Thyroid gland (tissue), 4 donors: ENCODE results near the gene CLIP1. TPM values are rescaled to one million over a fixed set of nuclear protein-coding genes. Genes with fewer than 3 reads are reported as not detected.
A peak's percentile ranks its signal among the peaks of the same experiment; 100 is the strongest.
"Not testable (repeated sequence)": the region's sequence is repeated elsewhere in the genome, so short reads cannot be mapped to it uniquely, and the experiment has no call there.

Experiments used
- DNase-seq, 2 donors: peaks; one replicate each; pipeline ENCODE4 v3.0.0-alpha.2; 2019
- H3K27ac ChIP-seq, 3 donors: fragments of 200-600 bp; sonication (generic); 1 replicate in 2 of 3; 2 replicates in 1 of 3; pipeline ENCODE4 v1.5.1; 2016 to 2019; ENCODE audit warnings: mild to moderate bottlenecking in 1 of 3, moderate library complexity in 1 of 3
- H3K27me3 ChIP-seq: fragments of 200-600 bp; sonication (generic); one replicate; pipeline ENCODE4 v1.5.1; 2019
- H3K36me3 ChIP-seq, 2 donors: fragments of 200-600 bp; sonication (generic); one replicate each; pipeline ENCODE4 v1.5.1; 2016 to 2019
- H3K4me1 ChIP-seq, 2 donors: fragments of 200-600 bp; sonication (generic); one replicate each; pipeline ENCODE4 v1.5.1; 2017 to 2019
- H3K4me3 ChIP-seq, 3 donors: fragments of 200-600 bp; sonication (generic); replicated peaks in 1 of 3; 1 replicate in 2 of 3; 2 replicates in 1 of 3; pipeline ENCODE4 v1.5.1; 2016; ENCODE audit warnings: mild to moderate bottlenecking in 1 of 3
- H3K9me3 ChIP-seq: fragments of 200-600 bp; sonication (generic); one replicate; pipeline ENCODE4 v1.5.1; 2017
- POLR2A ChIP-seq, 2 donors: fragments of 450-650 bp; IDR thresholded peaks; one replicate each; pipeline ENCODE4 v1.6.1; 2017; ENCODE audit warnings: antibody characterized with exemption in 2 of 2, mild to moderate bottlenecking in 2 of 2, moderate library complexity in 1 of 2
- WGBS, 2 donors: methylation state at CpG; one replicate each; pipeline ENCODE4 v1.1.5; 2017; 5-methylcytosine and 5-hydroxymethylcytosine counted together
- intact Hi-C: fragments of 100-400 bp; cut with DNase I; formaldehyde crosslinking; loops from one replicate; pipeline ENCODE4 v1.15.1; 2023
- total RNA-seq, 4 donors: library from RNA; depleted of rRNA; stranded (reverse); fragments of >200 nt; gene quantifications; one replicate each; pipeline ENCODE4 v1.2.3, GENCODE V29; 2016
- TF ChIP-seq, protein P1 (sequence below), 6 experiments: fragments of 200-600 bp in 3 of 6; fragments of 450-650 bp in 3 of 6; sonication (generic) in 3 of 6; IDR thresholded peaks; one replicate each; pipeline ENCODE4 v1.5.1; 2016 to 2019; ENCODE audit warnings: antibody characterized with exemption in 6 of 6, mild to moderate bottlenecking in 2 of 6, inconsistent platforms in 1 of 6, moderate library complexity in 1 of 6

CLIP1 gene
- total RNA-seq, 4 donors from 2014 or later = 118 to 189 (median 143) TPM

DNA sequence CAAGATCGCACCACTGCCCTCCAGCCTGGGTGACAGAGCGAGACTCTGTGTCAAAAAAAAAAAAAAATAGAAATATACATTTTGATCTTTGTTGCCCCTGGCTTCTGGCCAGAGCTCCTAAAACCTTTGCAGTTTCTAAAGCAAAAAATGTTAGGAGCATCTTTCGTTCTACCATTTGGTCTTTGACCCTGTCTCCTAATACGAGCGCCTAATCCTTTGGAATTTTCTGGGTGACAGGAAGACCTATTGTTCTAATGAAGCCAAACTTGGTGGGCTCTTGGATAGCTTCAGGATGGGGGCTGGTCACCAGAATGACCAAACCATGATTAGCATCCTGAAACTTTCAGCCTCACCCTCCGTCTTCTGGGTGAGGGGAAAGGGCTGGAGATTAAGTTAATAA lies 32.3 kb upstream of the CLIP1 start:
- WGBS, 2 donors = 44 to 56% methylated on average over 6 of the region's 6 CpGs
- intact Hi-C loops = loop anchor here (5.0 kb wide), 1 partner anchor 52 kb away; no protein-coding TSS in a partner anchor
- Histone ChIP-seq H3K27me3 (no peaks in the 10 kb centered on the region), H3K4me1 (peaks cover 20 to 22% of the 10 kb centered on the region in 2 donors), H3K4me3 (no peak overlapping the region), H3K9me3 (no peaks in the 10 kb centered on the region), H3K36me3 (no peaks in the 10 kb centered on the region), H3K27ac (peak overlapping the region; percentile 69 to 90 (median 88))
- TF ChIP-seq, protein P1, sequence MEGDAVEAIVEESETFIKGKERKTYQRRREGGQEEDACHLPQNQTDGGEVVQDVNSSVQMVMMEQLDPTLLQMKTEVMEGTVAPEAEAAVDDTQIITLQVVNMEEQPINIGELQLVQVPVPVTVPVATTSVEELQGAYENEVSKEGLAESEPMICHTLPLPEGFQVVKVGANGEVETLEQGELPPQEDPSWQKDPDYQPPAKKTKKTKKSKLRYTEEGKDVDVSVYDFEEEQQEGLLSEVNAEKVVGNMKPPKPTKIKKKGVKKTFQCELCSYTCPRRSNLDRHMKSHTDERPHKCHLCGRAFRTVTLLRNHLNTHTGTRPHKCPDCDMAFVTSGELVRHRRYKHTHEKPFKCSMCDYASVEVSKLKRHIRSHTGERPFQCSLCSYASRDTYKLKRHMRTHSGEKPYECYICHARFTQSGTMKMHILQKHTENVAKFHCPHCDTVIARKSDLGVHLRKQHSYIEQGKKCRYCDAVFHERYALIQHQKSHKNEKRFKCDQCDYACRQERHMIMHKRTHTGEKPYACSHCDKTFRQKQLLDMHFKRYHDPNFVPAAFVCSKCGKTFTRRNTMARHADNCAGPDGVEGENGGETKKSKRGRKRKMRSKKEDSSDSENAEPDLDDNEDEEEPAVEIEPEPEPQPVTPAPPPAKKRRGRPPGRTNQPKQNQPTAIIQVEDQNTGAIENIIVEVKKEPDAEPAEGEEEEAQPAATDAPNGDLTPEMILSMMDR (IDR thresholded peaks at IDR 0.05) = no peak
- TF ChIP-seq POLR2A (IDR thresholded peaks at IDR 0.05) = no peak
- DNase-seq = no peak

DNA sequence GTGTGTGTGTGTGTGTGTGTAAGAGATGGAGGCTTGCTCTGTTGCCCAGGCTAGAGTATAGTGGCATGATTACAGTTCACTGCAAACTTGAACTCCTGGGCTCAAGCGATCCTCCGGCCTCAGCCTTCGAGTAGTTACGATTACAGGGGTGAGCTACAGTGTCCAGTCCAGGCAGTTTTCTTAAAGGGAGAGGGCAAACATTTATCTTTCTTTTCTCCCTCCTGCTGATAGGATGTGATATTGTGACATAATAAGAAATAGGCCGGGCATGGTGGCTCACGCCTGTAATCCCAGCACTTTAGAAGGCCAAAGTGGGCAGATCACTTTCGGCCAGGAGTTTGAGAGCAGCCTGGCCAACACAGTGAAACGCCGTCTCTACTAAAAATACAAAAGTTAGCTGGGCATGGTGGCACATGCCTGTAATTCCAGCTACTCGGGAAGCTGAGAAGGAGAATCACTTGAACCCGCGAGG lies 31.8 kb upstream of the CLIP1 start:
- H3K4me3 ChIP-seq = no peak overlapping the region
- TF ChIP-seq, protein P1 (IDR thresholded peaks at IDR 0.05) = peak in 1 of 6 experiments; percentile 3
- TF ChIP-seq POLR2A (IDR thresholded peaks at IDR 0.05) = peak in 1 of 2 donors; percentile 21
- 45 to 55% methylated on average over 12 of the region's 12 CpGs for WGBS, 2 donors

DNA sequence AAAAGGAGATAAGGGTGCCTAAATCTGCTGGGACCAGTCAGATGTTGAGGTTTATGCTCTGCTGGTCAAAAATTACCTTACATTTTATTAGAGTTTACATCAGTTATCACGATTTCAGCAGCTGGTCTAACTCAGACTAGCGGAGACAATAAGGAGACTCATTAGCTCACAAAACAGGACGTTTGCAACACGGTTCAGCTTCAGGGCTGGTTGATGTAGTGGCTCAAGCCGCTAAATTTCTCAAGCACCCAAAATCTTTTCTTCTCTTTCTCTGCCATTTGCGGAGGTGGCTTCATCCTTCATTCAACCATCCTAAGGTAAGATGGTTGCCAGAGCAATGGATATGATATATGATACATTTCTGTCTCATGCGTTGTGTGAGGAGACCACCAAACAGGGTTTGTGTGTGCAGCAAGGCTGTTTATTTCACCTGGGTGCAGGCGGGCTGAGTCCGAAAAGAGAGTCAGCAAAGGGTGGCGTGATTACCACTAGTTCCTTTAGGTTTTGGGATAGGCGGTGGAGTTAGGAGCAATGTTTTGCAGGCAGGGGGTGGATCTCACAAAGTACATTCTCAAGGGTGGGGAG lies 30.3 kb upstream of the CLIP1 start:
- DNase-seq = no peak
- intact Hi-C loops = no loop called here
- 85 to 86% methylated on average over 11 of the region's 11 CpGs for WGBS, 2 donors
- Histone ChIP-seq H3K27me3 (no peaks in the 10 kb centered on the region), H3K4me1 (peaks cover 9 to 13% of the 10 kb centered on the region in 2 donors), H3K27ac (no peak overlapping the region), H3K36me3 (no peaks in the 10 kb centered on the region), H3K9me3 (no peaks in the 10 kb centered on the region), H3K4me3 (no peak overlapping the region)
- no peak for TF ChIP-seq POLR2A (IDR thresholded peaks at IDR 0.05)
- TF ChIP-seq, protein P1 (IDR thresholded peaks at IDR 0.05) = no peak

More for the DNA sequence above, 31.8 kb upstream of the CLIP1 start:
- H3K9me3 ChIP-seq = no peaks in the 10 kb centered on the region
- peak overlapping the region; percentile 69 to 90 (median 88) for H3K27ac ChIP-seq
- peak; percentile 69 to 75 for DNase-seq
- peaks cover 16 to 18% of the 10 kb centered on the region in 2 donors for H3K4me1 ChIP-seq
- H3K36me3 ChIP-seq = no peaks in the 10 kb centered on the region
- intact Hi-C loops = no loop called here
- H3K27me3 ChIP-seq = no peaks in the 10 kb centered on the region

DNA sequence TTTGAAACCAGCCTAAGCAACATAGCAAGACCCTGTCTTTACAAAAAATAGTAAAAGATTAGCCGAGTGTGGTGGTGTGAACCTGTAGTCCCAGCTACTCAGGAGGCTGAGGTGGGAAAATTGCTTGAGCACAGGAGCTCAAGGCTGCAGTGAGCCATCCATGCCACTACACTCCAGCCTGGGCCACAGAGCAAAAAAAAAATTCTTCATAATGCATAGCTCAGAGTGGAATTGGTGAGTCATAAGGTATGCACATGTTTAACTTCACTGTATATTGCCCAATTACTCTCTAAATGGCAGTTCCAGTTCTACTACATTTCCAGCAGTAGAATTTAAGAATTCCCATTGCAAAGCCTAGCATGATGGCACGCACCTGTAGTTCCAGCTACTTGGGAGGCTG lies 26.8 kb upstream of the CLIP1 start:
- 95% methylated on average over 2 of the region's 2 CpGs for WGBS, 2 donors
- intact Hi-C loops = no loop called here
- no peak for DNase-seq
- Histone ChIP-seq H3K27me3 (no peaks in the 10 kb centered on the region), H3K4me1 (peaks cover 9% of the 10 kb centered on the region in 2 donors), H3K9me3 (no peaks in the 10 kb centered on the region), H3K4me3 (no peak overlapping the region), H3K27ac (no peak overlapping the region), H3K36me3 (no peaks in the 10 kb centered on the region)
- no peak for TF ChIP-seq POLR2A (IDR thresholded peaks at IDR 0.05)
- TF ChIP-seq, protein P1 (IDR thresholded peaks at IDR 0.05) = no peak

DNA sequence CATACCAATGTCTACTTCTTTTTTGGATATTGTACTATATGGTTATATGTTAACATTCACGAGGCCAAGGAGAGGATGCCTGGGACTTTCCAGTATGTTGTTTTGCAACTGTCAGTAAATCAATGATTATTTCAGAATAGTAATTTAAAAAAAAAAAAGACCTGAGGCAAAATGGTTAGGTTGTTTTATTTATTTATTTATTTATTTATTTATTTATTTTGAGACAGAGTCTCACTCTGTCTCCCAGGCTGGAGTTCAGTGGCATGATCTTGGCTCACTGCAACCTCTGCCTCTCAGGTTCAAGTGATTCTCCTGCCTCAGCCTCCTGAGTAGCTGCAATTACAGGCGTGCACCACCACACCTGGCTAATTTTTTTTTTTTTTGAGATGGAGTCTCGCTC lies 25.4 kb upstream of the CLIP1 start:
- H3K27ac ChIP-seq, H3K27me3 ChIP-seq, H3K4me1 ChIP-seq, H3K4me3 ChIP-seq, intact Hi-C loops, H3K36me3 ChIP-seq, H3K9me3 ChIP-seq, DNase-seq: not testable (repeated sequence)
- WGBS, 2 donors = 90 to 95% methylated on average over 3 of the region's 3 CpGs

DNA sequence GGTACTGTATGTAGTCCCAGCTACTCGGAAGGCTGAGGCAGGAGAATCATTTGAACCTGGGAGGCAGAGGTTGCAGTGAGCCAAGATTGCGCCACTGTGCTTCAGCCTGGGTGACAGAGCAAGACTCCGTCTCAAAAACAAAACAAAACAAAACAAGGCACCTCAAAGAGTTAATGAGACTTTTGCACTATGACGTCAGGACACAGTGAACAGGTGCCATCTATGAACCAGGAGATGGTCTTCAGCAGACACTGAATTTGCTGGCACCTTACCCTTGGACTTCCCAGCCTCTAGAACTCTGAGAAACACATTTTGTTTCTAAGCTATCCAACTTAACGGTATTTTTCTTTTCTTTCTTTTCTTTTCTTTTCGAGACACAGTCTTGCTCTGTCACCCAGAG lies 23.9 kb upstream of the CLIP1 start:
- intact Hi-C loops, H3K4me3 ChIP-seq, H3K4me1 ChIP-seq, DNase-seq, H3K27ac ChIP-seq, H3K27me3 ChIP-seq, H3K36me3 ChIP-seq, H3K9me3 ChIP-seq: not testable (repeated sequence)
- 72 to 88% methylated on average over 6 of the region's 6 CpGs for WGBS, 2 donors

DNA sequence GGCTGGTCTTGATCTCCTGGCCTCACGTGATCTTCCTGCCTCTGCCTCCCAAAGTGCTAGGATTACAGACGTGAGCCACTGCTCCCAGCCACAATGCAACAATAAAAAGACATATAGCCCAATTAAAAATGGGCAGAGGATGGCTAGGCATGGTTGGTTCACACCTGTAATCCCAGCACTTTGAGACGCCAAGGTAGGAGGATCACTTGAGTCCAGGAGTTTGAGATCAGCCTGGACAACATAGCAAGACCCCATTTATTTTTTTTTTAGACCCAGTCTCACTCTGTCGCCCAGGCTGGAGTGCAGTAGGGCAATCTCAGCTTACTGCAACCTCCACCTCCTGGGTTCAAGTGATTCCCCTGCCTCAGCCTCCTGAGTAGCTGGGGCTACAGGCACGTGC lies 21.6 kb upstream of the CLIP1 start:
- DNase-seq, H3K36me3 ChIP-seq, H3K27me3 ChIP-seq, intact Hi-C loops, H3K9me3 ChIP-seq, H3K4me3 ChIP-seq, H3K27ac ChIP-seq, H3K4me1 ChIP-seq: not testable (repeated sequence)
- WGBS, 2 donors = 76 to 88% methylated on average over 5 of the region's 5 CpGs
